ENCODE results near the gene CR1.
"Not testable (repeated sequence)": the region's sequence is repeated elsewhere in the genome, so short reads cannot be mapped to it uniquely, and the experiment has no call there.

Gene CR1

GRCh38 chr1:207644166-207644851, 148.4 kb downstream of the CR1 start:
- no peak for DNase-seq (ENCODE audit: low read depth in 2 of 2)

- DNase-seq (ENCODE audit: low read depth in 2 of 2): peak; percentile 28 to 35
Measured at GRCh38 chr1:207644852-207645634, 149.1 kb downstream of the CR1 start, which contains the start of gene CR1L. CR1L (plus strand) TSS chr1:207645133; CDS start chr1:207645234, 101 bp downstream.

- no peak for DNase-seq (ENCODE audit: low read depth in 2 of 2)
Measured at GRCh38 chr1:207645635-207646081, 149.7 kb downstream of the CR1 start.

GRCh38 chr1:207646171-207646570, 150.2 kb downstream of the CR1 start:
- DNase-seq (ENCODE audit: low read depth in 2 of 2): no peak

GRCh38 chr1:207646944-207647579, 151.1 kb downstream of the CR1 start:
- no peak for DNase-seq (ENCODE audit: low read depth in 2 of 2)

GRCh38 chr1:207647671-207648333, 151.8 kb downstream of the CR1 start:
- DNase-seq (ENCODE audit: low read depth in 2 of 2): no peak

GRCh38 chr1:207648334-207649209, 152.6 kb downstream of the CR1 start:
- no peak for DNase-seq (ENCODE audit: low read depth in 2 of 2)

GRCh38 chr1:207649210-207649753, 153.3 kb downstream of the CR1 start:
- DNase-seq (ENCODE audit: low read depth in 2 of 2): no peak

GRCh38 chr1:207649865-207650580, 154.1 kb downstream of the CR1 start:
- no peak for DNase-seq (ENCODE audit: low read depth in 2 of 2)

- no peak for DNase-seq (ENCODE audit: low read depth in 2 of 2)
Measured at GRCh38 chr1:207651583-207651982, 155.6 kb downstream of the CR1 start.

GRCh38 chr1:207654320-207654719, 158.4 kb downstream of the CR1 start:
- DNase-seq (ENCODE audit: low read depth in 2 of 2): no peak

GRCh38 chr1:207658408-207658807, 162.5 kb downstream of the CR1 start:
- DNase-seq (ENCODE audit: low read depth in 2 of 2): no peak

- DNase-seq (ENCODE audit: low read depth in 2 of 2): no peak
Measured at GRCh38 chr1:207658904-207659485, 163.0 kb downstream of the CR1 start.

GRCh38 chr1:207659545-207660153, 163.7 kb downstream of the CR1 start:
- DNase-seq (ENCODE audit: low read depth in 2 of 2): no peak

- not testable (repeated sequence) for DNase-seq (ENCODE audit: low read depth in 2 of 2)
Measured at GRCh38 chr1:207661420-207661819, 165.5 kb downstream of the CR1 start.

GRCh38 chr1:207666342-207666741, 170.4 kb downstream of the CR1 start:
- no peak for DNase-seq (ENCODE audit: low read depth in 2 of 2)

- no peak for DNase-seq (ENCODE audit: low read depth in 2 of 2)
Measured at GRCh38 chr1:207669528-207670009, 173.6 kb downstream of the CR1 start.

- DNase-seq (ENCODE audit: low read depth in 2 of 2): no peak
Measured at GRCh38 chr1:207670192-207670591, 174.2 kb downstream of the CR1 start.

- no peak for DNase-seq (ENCODE audit: low read depth in 2 of 2)
Measured at GRCh38 chr1:207670997-207671396, 175.0 kb downstream of the CR1 start.

All from stimulated activated CD8-positive, alpha-beta memory T cell treated with anti-CD3 and anti-CD28 coated beads, Interleukin-15, amount 100 ng/mL, for 4 hours (primary cell).